Putamen (tissue), 1 donor: ENCODE data around the gene CARD14.
"Not testable (repeated sequence)": the region's sequence is repeated elsewhere in the genome, so short reads cannot be mapped to it uniquely, and the experiment has no call there.

Experiments
- DNase-seq: peaks from one replicate; pipeline ENCODE4 v3.0.0-alpha.2; 2016; ENCODE audit warnings: low spot score

CARD14 gene

GRCh38 chr17:80253631-80254395, 84.0 kb downstream of the CARD14 start:
- DNase-seq: no peak

DNA sequence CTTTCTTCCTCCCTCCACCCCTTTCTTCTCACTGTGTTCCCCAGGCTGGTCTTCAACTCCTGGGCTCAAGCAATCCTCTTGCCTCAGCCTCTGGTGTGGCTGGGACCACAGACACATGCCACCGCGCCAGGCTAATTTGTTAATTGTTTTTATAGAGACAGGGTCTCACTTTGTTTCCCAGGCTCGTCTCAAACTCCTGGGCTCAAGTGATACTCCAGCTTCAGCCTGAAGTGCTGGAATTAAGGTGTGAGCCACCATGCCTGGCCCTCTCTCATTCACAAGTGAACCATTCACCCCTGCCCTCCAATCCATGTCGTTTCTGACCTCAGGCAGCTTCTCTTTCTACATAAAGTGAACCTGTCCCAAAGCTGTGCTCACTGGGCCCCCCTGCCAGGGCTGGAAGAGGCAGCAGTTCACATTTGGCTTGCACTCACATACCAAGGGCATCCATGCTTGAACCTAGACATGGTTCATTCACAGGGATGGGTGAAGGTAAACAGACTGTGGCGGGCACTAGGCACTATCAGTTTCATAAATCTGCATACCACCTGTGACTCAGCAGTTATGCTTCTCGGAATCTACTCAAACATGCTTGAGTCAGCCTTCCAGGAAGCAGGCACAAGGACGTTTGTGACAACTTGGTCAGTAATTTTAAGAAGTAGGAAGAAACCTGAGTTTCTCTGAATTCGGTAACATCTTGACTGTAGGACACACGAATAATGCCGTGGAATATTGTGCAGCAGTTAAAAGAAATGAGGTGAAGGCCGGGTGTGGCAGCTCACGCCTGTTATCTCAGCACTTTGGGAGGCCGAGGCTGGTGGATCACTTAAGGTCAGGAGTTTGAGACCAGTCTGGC, 84.8 kb downstream of the CARD14 start:
- DNase-seq: no peak

DNA sequence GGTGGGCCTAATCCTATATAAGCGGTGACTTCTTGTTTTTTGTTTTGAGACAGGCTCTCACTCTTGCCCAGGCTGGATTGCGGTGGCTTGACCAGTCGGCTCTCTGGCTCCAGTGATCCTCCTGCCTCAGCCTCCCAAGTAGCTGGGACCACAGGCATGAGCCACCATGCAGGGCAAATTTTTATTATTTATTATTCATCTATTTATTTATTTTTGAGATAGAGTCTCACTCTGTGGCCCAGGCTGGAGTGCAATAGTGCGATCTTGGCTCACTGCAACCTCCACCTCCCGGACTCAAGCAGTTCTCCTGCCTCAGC, 86.2 kb downstream of the CARD14 start:
- no peak for DNase-seq

GRCh38 chr17:80257716-80258213, 87.9 kb downstream of the CARD14 start:
- DNase-seq: no peak

- DNase-seq: not testable (repeated sequence)
These were observed 88.5 kb downstream of the CARD14 start for GRCh38 chr17:80258296-80258695.
